MM.1S (cell line): Measurements from ENCODE around the gene DLG5.

Experiments used
- CTCF ChIP-seq: fragments of 300-600 bp; sonication (generic); IDR thresholded peaks from 2 replicates; pipeline ENCODE4 v1.5.1; 2016; ENCODE audit warnings: antibody characterized with exemption, low read length, mixed read lengths
- EZH2 ChIP-seq: fragments of 300-600 bp; sonication (generic); optimal IDR thresholded peaks from 2 replicates; pipeline ENCODE3; 2017; ENCODE audit warnings: low read depth, mild to moderate bottlenecking, antibody characterized with exemption, low read length, mixed read lengths
- EZH2phosphoT487 ChIP-seq: fragments of 300-600 bp; sonication (generic); IDR thresholded peaks from 2 replicates; pipeline ENCODE4 v1.6.1; 2018; ENCODE audit warnings: antibody characterized with exemption, low read length

GRCh38 chr10:77915319-77916105, 11.0 kb downstream of the DLG5 start:
- TF ChIP-seq CTCF (no peak), EZH2 (no peak), EZH2phosphoT487 (no peak)
